Head of caudate nucleus (tissue), 42 donors: ENCODE data around the gene LCE2B.
"Not testable (repeated sequence)": the region's sequence is repeated elsewhere in the genome, so short reads cannot be mapped to it uniquely, and the experiment has no call there.

Experiments used
- DNase-seq, 42 donors: peaks; one replicate each; pipeline versions ENCODE4 v3.0.0 to v3.0.0-alpha.2; 2020 to 2021; ENCODE audit warnings: mixed read lengths in 7 of 42
- intact Hi-C: fragments of 100-400 bp; cut with DNase I; formaldehyde crosslinking; loops from one replicate; pipeline ENCODE4 v1.15.0; 2022

The LCE2B gene, protein sequence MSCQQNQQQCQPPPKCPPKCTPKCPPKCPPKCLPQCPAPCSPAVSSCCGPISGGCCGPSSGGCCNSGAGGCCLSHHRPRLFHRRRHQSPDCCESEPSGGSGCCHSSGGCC

DNA sequence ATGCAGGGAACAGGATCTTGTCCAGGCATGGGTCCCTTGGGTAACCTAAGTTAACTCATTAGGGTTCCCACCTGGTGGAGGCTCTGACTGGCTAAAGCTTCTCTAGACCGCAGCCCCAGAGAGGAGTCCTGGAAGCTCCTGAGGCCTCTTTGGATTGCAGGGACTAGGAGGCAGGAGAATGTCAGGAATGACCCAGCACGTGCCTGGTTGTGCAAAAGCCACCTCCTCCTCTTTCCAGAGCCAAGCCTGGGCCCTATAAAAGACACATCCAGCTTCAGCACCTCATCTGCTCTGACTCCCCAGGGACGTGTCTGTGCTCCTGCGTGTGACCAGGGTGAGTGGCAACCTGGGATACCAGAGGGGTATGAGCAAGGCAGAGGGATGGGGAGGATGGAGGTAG, at the start of gene LCE2B:
Gene LCE2B, plus strand, starts transcription at position 301 of the 400 bp plus-strand sequence. CDS start 721 bp downstream, outside the sequence.
- DNase-seq, intact Hi-C loops: not testable (repeated sequence)

DNA sequence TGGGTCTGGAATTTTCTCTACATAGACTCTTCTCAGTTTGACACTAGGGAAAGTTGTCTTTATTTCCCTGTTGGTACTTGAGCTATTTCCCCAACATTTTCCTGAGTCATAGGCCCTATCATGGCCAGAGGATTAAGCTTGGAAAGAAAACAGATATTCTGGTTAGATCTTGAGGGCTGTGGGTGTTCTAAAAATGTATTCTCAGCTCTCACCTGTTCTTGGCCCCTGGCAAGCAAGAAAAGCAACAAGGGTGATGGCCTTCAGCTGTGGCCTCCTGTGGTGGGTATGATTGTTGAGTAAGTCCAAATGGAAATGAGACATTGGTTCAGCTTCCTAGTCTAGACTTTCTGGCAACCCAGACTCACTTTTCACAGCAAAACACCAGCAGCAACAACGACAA, 45.6 kb upstream of the LCE2B start:
- intact Hi-C loops = no loop called here

DNA sequence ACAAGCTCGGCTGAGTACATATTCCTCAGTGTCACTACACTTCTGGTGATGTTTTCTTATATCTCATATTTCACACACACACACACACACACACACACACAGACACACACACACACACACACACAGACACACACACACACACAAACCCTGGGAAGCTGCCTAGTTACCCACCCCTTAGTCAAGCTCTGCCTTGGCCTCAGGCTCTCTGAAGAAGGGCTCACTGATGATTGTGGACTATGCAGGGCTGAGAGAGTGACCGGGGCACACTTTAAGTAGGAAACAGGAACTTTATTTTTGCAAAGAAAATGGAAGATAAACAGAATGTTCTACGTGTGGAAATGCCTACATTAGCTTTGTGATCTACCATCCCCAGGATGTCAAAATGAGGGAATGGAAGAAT, 42.0 kb upstream of the LCE2B start:
- intact Hi-C loops = no loop called here
- DNase-seq = no peak

More for the DNA sequence above, 45.6 kb upstream of the LCE2B start:
- no peak for DNase-seq

DNA sequence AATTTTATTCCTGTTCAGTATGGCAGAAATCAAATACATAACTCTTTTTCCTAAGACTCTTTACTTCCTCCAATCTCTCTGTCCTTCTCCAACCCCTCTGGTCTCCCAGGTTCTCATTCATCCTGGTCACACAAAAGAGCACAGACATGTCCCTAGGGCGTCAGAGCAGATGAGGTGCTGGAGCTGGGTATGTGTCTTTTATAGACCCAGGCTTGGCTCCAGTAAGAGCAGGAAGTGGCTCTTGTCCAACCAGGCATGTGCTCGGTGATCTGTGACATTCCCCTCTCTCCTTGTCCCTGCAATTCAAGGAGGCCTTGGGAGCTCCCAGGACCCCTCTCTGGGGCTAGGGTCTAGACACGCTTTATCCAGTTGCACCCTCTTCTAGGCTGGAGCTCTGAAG, 40.8 kb upstream of the LCE2B start:
- DNase-seq = no peak
- intact Hi-C loops = no loop called here

- DNase-seq = no peak
- intact Hi-C loops = no loop called here
Observed at GRCh38 chr1:152646656-152647055, 39.3 kb upstream of the LCE2B start.

DNA sequence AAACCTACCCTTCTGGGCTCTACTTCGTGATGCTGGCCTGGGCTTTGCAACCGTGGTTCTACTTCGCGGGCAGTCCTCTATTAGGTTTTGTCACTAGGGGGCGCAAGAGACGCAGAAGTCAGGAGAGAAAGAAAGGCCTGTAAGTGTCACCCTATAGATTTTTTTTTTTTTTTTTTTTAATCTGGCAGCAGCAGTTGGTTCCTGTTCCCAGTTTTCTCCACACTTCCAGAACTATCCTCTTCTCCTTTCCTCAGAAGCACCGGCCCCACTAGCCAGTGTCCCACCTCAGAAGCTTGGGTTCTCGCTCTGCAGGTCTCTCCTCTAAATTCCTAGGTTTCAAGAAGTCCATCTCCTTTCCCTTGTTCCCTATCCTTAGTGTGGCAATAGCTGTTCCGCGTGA, 31.8 kb upstream of the LCE2B start:
- intact Hi-C loops = loop anchor here (10.0 kb wide), 1 partner anchor 571 kb away; no protein-coding TSS in a partner anchor
- peak; percentile 11 to 86 (median 60) for DNase-seq

GRCh38 chr1:152656459-152656858, 29.5 kb upstream of the LCE2B start:
- intact Hi-C loops = loop anchor here (10.0 kb wide), 1 partner anchor 568 kb away; no protein-coding TSS in a partner anchor
- no peak for DNase-seq

DNA sequence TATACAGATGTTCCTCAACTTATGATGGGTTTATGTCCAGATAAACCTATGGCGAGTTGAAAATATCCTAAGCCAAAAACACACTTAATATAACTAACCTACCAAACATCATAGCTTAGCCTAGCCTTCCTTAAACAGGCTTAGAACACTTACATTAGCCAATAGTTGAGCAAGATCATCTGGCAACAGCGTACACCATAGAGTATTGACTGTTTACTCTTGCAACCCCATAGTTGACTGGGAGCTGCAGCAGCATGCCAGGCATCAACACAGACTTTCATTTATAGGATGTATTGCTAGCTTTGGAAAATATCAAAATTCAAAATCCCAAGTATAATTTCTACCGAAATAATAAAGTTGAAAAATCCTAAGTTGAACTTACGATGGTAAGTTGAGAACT, 28.2 kb upstream of the LCE2B start:
- DNase-seq = no peak
- intact Hi-C loops = loop anchor here (10.0 kb wide), 1 partner anchor 567 kb away; no protein-coding TSS in a partner anchor

DNA sequence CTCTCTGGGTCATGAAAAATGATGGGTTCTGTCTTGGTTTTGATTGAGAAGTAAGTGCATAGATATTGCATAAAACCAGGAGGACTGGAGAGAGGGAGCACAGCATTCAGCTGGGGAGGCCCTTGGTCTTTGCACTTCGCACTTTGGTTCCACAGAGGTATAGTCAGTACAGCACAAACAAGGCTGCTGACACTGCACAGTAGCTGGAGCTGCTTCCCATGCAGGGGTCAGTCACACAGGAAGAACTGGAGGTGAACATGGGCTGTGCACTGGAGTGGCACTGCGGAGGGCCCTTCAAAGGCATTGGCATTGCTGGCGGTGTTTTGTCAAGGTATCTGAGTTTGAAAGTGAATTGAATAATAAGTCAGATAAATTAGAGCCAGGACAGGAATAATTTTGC, 27.3 kb upstream of the LCE2B start:
- intact Hi-C loops = loop anchor here (10.0 kb wide), 1 partner anchor 566 kb away; no protein-coding TSS in a partner anchor
- DNase-seq = no peak

- no peak for DNase-seq
- intact Hi-C loops = no loop called here
Observed at GRCh38 chr1:152663098-152663497, 22.8 kb upstream of the LCE2B start, which contains the start of gene LCE2D. TSS of gene LCE2D (plus strand) at chr1:152663380. CDS start at chr1:152664106, 726 bp downstream.

GRCh38 chr1:152666171-152666570, 19.8 kb upstream of the LCE2B start:
- DNase-seq, intact Hi-C loops: not testable (repeated sequence)

GRCh38 chr1:152667648-152668047, 18.3 kb upstream of the LCE2B start:
- no peak for DNase-seq
- intact Hi-C loops = no loop called here

DNA sequence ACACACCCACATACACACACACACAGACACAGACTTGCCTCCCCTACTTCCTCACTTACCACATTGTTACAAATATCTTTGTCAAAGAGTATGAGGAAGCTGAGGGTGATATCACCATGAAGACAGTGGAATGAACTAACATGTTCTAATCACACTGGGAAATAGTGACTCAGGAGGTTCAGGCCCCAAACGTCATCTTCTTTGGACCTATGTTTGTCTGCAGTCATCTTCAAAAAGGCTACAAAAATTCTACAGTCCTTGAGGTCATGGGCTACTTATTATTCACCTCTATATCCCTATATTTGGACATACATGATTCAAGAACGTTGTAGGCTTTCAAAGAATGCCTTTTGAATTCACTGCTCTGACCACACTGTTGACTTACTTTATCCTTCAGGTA, 12.9 kb upstream of the LCE2B start:
- no peak for DNase-seq
- intact Hi-C loops = no loop called here

- DNase-seq, intact Hi-C loops: not testable (repeated sequence)
Observed at GRCh38 chr1:152674983-152675382, 10.9 kb upstream of the LCE2B start, which contains the start of gene LCE2C. TSS of gene LCE2C (plus strand) at chr1:152675279. CDS start at chr1:152676016, 737 bp downstream.

GRCh38 chr1:152679459-152679858, 6.5 kb upstream of the LCE2B start:
- DNase-seq = no peak
- intact Hi-C loops = no loop called here

DNA sequence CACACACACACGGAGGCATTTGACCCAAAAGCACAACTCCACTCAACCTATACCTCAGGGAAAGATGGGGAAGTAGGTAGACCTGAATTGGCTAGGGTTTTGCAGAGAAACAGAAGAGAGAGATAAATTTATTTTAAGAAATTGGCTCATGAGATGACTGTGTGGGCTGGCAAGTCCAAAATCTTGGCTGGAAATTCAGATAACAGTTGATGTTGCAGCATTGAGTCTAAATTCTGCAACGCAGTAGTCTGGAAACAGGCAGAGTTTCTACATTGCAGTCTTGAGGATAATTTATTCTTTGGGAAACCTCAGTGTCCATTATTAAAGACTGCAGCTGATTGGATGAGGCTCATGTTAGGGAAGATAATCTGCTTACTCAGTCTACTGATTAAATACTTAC, 4.3 kb upstream of the LCE2B start:
- intact Hi-C loops = no loop called here
- DNase-seq = no peak

DNA sequence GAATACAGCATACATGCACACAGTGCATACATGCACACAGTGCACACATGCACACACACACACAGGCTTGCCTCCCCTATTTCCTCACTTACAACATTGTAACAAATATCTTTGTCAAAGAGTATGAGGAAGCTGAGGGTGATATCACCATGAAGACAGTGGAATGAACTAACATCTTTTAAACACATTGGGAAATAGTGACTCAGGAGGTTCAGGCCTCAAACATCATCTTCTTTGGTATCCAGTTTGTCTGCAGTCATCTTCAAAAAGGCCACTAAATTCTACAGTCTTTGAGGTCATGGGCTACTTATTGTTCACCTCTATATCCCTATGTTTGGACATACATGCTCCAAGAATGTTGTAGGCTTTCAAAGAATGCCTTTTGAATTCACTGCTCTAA, 2.1 kb upstream of the LCE2B start:
- intact Hi-C loops = no loop called here
- DNase-seq = no peak

- intact Hi-C loops = no loop called here
Observed at GRCh38 chr1:152697701-152698600, 12.0 kb downstream of the LCE2B start, which contains the start of gene LCE2A. TSS of gene LCE2A (plus strand) at chr1:152698345. CDS start at chr1:152698902, 557 bp downstream.

GRCh38 chr1:152699746-152700145, 13.8 kb downstream of the LCE2B start:
- DNase-seq = no peak
- intact Hi-C loops = no loop called here

More at GRCh38 chr1:152697701-152698600, 12.0 kb downstream of the LCE2B start, which contains the start of gene LCE2A:
- DNase-seq = no peak

DNA sequence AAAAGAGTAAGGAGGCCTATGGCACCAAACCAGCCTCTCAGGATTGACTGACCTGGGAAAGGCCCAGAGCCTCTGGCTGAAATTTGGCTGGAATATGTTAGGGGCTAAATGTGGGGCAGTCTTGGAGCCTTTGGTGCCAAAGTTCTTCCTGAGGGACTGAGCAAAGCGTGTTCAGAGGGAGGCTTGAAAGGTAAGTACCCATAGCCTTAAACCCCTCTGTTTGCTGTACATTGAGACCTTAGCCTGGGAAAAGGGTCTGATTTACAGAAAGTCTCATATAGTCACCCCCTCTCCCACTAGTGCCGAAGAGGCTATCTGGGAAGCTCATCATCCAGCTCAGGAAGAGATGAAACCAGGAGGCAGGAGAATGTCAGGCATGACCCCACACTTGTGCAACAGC, 21.9 kb downstream of the LCE2B start, which contains the start of gene LCE4A:
Gene LCE4A, plus strand, starts transcription at position 301 of the 400 bp plus-strand sequence. CDS start 916 bp downstream, outside the sequence.
- DNase-seq = no peak

More for the DNA sequence above, 21.9 kb downstream of the LCE2B start, which contains the start of gene LCE4A:
- intact Hi-C loops = no loop called here
